Heart right ventricle (tissue), 16 donors: ENCODE measurements around the gene NUP35. TPM values are rescaled to one million over a fixed set of nuclear protein-coding genes. Genes with fewer than 3 reads are reported as not detected.

Source experiments
- ATAC-seq, 8 donors: fragments of 200-7000 bp; cut with Tn5 transposase; one replicate each; pipeline ENCODE4 v1.9.1; 2020; ENCODE audit warnings: mild to moderate bottlenecking in 8 of 8, moderate library complexity in 8 of 8, moderate number of reproducible peaks in 1 of 8
- DNase-seq, 2 donors: peaks; one replicate each; pipeline ENCODE4 v3.0.0-alpha.2; 2020
- H3K27ac ChIP-seq, 10 donors: fragments of 200-600 bp; sonication (generic) in 2 of 10; one replicate each; pipeline versions ENCODE4 v1.5.0 to v1.8.0; 2020 to 2022; ENCODE audit warnings: mild to moderate bottlenecking in 3 of 10
- H3K27me3 ChIP-seq, 7 donors: fragments of 200-600 bp; one replicate each; pipeline ENCODE4 v1.8.0; 2021 to 2022; ENCODE audit warnings: mild to moderate bottlenecking in 2 of 7
- H3K36me3 ChIP-seq, 9 donors: fragments of 200-600 bp; sonication (generic) in 1 of 9; one replicate each; pipeline versions ENCODE4 v1.5.0 to v1.8.0; 2020 to 2022; ENCODE audit warnings: mild to moderate bottlenecking in 2 of 9
- H3K4me1 ChIP-seq, 9 donors: fragments of 200-600 bp; sonication (generic) in 1 of 9; one replicate each; pipeline versions ENCODE4 v1.5.0 to v1.8.0; 2020 to 2022; ENCODE audit warnings: mild to moderate bottlenecking in 4 of 9
- H3K4me3 ChIP-seq, 10 donors: fragments of 200-600 bp; sonication (generic) in 2 of 10; one replicate each; pipeline versions ENCODE4 v1.5.0 to v1.8.0; 2020 to 2022; ENCODE audit warnings: mild to moderate bottlenecking in 7 of 10, moderate library complexity in 2 of 10
- H3K9me3 ChIP-seq, 11 donors: fragments of 200-600 bp in 10 of 11; sonication (generic) in 2 of 11; one replicate each; pipeline versions ENCODE4 v1.5.0 to v1.8.0; 2013 to 2022; ENCODE audit warnings: mild to moderate bottlenecking in 2 of 11, control low read depth in 1 of 11, moderate library complexity in 1 of 11
- CTCF ChIP-seq, 9 donors: fragments of 200-600 bp; sonication (generic) in 2 of 9; IDR thresholded peaks; one replicate each; pipeline versions ENCODE4 v1.5.0 to v1.8.0; 2021 to 2022; ENCODE audit warnings: antibody characterized with exemption in 9 of 9, mild to moderate bottlenecking in 5 of 9, moderate library complexity in 1 of 9
- WGBS, 2 donors: extraction: QIAGEN DNeasy Blood & Tissue Kit; methylation state at CpG; one replicate each; pipeline ENCODE4 v1.1.7; 2013; ENCODE audit warnings: inconsistent platforms in 1 of 2; 5-methylcytosine and 5-hydroxymethylcytosine counted together
- intact Hi-C, 10 donors: fragments of 100-400 bp; cut with DNase I; formaldehyde crosslinking; loops; one replicate each; pipeline versions ENCODE4 v1.11.1 to v1.14.2; 2022
- polyA plus RNA-seq, 2 donors: library from polyadenylated mRNA; stranded (reverse); fragments of 200-250 nt; gene quantifications; one replicate each; pipeline ENCODE4 v1.2.3, GENCODE V29; 2013
- total RNA-seq, 10 donors: library from RNA; stranded (reverse); fragmentation: NEBNext Ultra II Directional in 3 of 10; extraction: Animal tissue kit (Norgen Biotek cat#: 25700) in 3 of 10; gene quantifications; one replicate each; pipeline versions ENCODE4 v1.2.1 to v1.2.4, GENCODE V29; 2021 to 2023
- donor health status: Arrhythmogenic right ventricular cardiomyopathy.
- donor health status: ischemic (EF 13 %, LVEDD 7.1; RV severe dilation, severe dysfunction).
- donor health status: healthy with polysubstance abuse.
- donor health status: DM: no; HTN: yes; CAD: no.
- donor health status: DM: no; HTN: no; CAD: no.
- donor health status: ischemic (EF 25% LVEDD 6.9; RV normal size, moderate dysfunction).
- donor health status: ischemic (EF 25% LVEDD 5.7; RV mildly dilated, moderate dysfunction).
- donor health status: healthy.
- donor health status: DM: yes; HTN: yes; CAD: no.
- donor health status: Ischemic cardiomyopathy.
- donor health status: ischemic (EF 35%, LVEDD 5.7; RV mildly dilated, moderate dysfunction).
- donor health status: nonischemic (EF 11% LVEDD 7.7; RV severe dilation, severe dysfunction).
- donor health status: DM: yes; HTN: yes; CAD: no.
- donor health status: PGD.
- donor health status: ischemic (EF 29% LVEDD 5.4; RV normal size, mild dysfunction).
- donor health status: nonischemic (EF 23%, LVEDD 6.1; RV moderate dilation, normal function).

NUP35 gene
- total and polyA plus RNA-seq, 12 donors, result 4.4 to 11.0 (median 8.3) TPM

GRCh38 chr2:183157131-183157530 is 32.9 kb downstream of the NUP35 start:
- Histone ChIP-seq H3K27ac (no peak overlapping the region), H3K27me3 (no peaks in the 10 kb centered on the region), H3K9me3 (no peaks in the 10 kb centered on the region), H3K4me1 (no peaks in the 10 kb centered on the region), H3K4me3 (no peak overlapping the region), H3K36me3 (peaks cover 0 to 63% (median 12%) of the 10 kb centered on the region in 9 donors)
- WGBS, 2 donors, result 66 to 70% methylated on average over 4 of the region's 4 CpGs
- intact Hi-C loops, result no loop called here
- no peak for TF ChIP-seq CTCF (IDR thresholded peaks at IDR 0.05)
- DNase-seq (no peak), ATAC-seq (no peak)

- intact Hi-C loops, result no loop called here
- Histone ChIP-seq H3K27ac (no peak overlapping the region), H3K9me3 (peaks cover 0 to 4% (median 0%) of the 10 kb centered on the region in 11 donors), H3K4me3 (no peak overlapping the region), H3K27me3 (no peaks in the 10 kb centered on the region), H3K4me1 (no peaks in the 10 kb centered on the region), H3K36me3 (peaks cover 0 to 74% (median 12%) of the 10 kb centered on the region in 9 donors)
- 98% methylated on average over 4 of the region's 4 CpGs for WGBS, 2 donors
- TF ChIP-seq CTCF (IDR thresholded peaks at IDR 0.05), result no peak
- ATAC-seq (no peak), DNase-seq (no peak)
These were observed 38.1 kb downstream of the NUP35 start for GRCh38 chr2:183162362-183162761.

- ATAC-seq (no peak), DNase-seq (no peak)
- Histone ChIP-seq H3K27me3 (no peaks in the 10 kb centered on the region), H3K36me3 (peaks cover 0 to 60% (median 12%) of the 10 kb centered on the region in 9 donors), H3K27ac (no peak overlapping the region), H3K4me1 (no peaks in the 10 kb centered on the region), H3K4me3 (no peak overlapping the region), H3K9me3 (peaks cover 0 to 4% (median 0%) of the 10 kb centered on the region in 11 donors)
- TF ChIP-seq CTCF (IDR thresholded peaks at IDR 0.05), result no peak
- intact Hi-C loops, result no loop called here
- 71% methylated on average over 6 of the region's 6 CpGs for WGBS, 2 donors
These were observed 39.8 kb downstream of the NUP35 start for GRCh38 chr2:183163821-183164649.

GRCh38 chr2:183164650-183165015 is 40.4 kb downstream of the NUP35 start:
- Histone ChIP-seq H3K9me3 (peaks cover 0 to 4% (median 0%) of the 10 kb centered on the region in 11 donors), H3K4me1 (no peaks in the 10 kb centered on the region), H3K36me3 (peaks cover 0 to 54% (median 12%) of the 10 kb centered on the region in 9 donors), H3K4me3 (no peak overlapping the region), H3K27me3 (no peaks in the 10 kb centered on the region), H3K27ac (no peak overlapping the region)
- intact Hi-C loops, result no loop called here
- TF ChIP-seq CTCF (IDR thresholded peaks at IDR 0.05), result no peak
- ATAC-seq, result no peak
- DNase-seq, result no peak
- WGBS, 2 donors, result 95 to 96% methylated on average over 4 of the region's 4 CpGs
